ENCODE measurements around the gene GNG14. TPM values are rescaled to one million over a fixed set of nuclear protein-coding genes. Genes with fewer than 3 reads are reported as not detected.
A peak's percentile ranks its signal among the peaks of the same experiment; 100 is the strongest.

GNG14 gene
- total RNA-seq, 4 donors from 2014 or later, result not detected

DNA sequence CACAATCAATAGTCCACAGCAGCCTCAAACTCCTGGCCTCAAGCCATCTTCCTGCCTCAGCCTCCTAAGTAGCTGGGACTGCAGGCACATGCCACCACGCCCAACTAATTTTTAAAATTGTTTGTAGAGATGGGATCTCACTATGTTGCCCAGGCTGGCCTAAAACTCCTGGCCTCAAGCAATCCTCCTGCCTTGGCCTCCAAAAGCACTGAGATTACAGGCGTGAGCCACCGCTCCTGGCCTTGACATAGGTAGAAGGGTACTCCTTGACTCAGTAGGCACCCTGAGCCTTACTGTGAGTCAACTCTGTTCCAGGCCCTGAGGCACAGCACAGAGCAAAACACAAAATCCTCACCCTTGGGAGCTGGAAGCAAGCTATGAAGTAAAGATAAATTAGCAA, 28.1 kb downstream of the GNG14 start:
- TF ChIP-seq, protein P1, sequence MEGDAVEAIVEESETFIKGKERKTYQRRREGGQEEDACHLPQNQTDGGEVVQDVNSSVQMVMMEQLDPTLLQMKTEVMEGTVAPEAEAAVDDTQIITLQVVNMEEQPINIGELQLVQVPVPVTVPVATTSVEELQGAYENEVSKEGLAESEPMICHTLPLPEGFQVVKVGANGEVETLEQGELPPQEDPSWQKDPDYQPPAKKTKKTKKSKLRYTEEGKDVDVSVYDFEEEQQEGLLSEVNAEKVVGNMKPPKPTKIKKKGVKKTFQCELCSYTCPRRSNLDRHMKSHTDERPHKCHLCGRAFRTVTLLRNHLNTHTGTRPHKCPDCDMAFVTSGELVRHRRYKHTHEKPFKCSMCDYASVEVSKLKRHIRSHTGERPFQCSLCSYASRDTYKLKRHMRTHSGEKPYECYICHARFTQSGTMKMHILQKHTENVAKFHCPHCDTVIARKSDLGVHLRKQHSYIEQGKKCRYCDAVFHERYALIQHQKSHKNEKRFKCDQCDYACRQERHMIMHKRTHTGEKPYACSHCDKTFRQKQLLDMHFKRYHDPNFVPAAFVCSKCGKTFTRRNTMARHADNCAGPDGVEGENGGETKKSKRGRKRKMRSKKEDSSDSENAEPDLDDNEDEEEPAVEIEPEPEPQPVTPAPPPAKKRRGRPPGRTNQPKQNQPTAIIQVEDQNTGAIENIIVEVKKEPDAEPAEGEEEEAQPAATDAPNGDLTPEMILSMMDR (IDR thresholded peaks at IDR 0.05), result no peak
- no peak for TF ChIP-seq POLR2A (IDR thresholded peaks at IDR 0.05)
- DNase-seq, result no peak
- Histone ChIP-seq H3K36me3 (peaks cover 0 to 61% (median 0%) of the 10 kb centered on the region in 3 donors), H3K27me3 (no peaks in the 10 kb centered on the region), H3K4me1 (peaks cover 0 to 11% (median 4%) of the 10 kb centered on the region in 4 donors), H3K27ac (no peak overlapping the region), H3K4me3 (no peak overlapping the region), H3K9me3 (no peaks in the 10 kb centered on the region)

DNA sequence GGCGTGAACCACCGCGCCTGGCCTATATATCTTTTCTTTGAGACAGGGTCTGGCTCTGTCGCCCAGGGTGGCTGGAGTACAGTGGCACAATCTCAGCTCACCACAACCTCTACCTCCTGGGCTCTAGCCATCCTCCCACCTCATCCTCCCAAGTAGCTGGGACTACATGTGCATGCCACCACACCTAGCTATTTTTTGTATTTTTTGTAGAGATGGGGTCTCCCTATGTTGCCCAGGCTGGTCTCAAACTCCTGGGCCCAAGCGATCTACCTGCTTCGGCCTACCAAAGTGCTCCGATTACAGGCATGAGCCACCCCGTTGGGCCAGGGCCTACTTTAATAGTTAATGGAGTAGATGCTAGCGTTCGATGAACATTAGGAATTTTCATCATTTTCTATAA, 32.5 kb downstream of the GNG14 start:
- TF ChIP-seq, protein P1 (IDR thresholded peaks at IDR 0.05), result no peak
- no peak for TF ChIP-seq POLR2A (IDR thresholded peaks at IDR 0.05)
- H3K27me3 ChIP-seq, result no peaks in the 10 kb centered on the region
- peak overlapping the region in 1 of 4 donors; percentile 89 for H3K4me3 ChIP-seq
- H3K36me3 ChIP-seq, result peaks cover 0 to 24% (median 0%) of the 10 kb centered on the region in 3 donors
- peak overlapping the region in 2 of 4 donors; percentile 88 to 91 for H3K27ac ChIP-seq
- no peak for DNase-seq
- no peaks in the 10 kb centered on the region for H3K9me3 ChIP-seq
- peaks cover 0 to 29% (median 11%) of the 10 kb centered on the region in 4 donors for H3K4me1 ChIP-seq

DNA sequence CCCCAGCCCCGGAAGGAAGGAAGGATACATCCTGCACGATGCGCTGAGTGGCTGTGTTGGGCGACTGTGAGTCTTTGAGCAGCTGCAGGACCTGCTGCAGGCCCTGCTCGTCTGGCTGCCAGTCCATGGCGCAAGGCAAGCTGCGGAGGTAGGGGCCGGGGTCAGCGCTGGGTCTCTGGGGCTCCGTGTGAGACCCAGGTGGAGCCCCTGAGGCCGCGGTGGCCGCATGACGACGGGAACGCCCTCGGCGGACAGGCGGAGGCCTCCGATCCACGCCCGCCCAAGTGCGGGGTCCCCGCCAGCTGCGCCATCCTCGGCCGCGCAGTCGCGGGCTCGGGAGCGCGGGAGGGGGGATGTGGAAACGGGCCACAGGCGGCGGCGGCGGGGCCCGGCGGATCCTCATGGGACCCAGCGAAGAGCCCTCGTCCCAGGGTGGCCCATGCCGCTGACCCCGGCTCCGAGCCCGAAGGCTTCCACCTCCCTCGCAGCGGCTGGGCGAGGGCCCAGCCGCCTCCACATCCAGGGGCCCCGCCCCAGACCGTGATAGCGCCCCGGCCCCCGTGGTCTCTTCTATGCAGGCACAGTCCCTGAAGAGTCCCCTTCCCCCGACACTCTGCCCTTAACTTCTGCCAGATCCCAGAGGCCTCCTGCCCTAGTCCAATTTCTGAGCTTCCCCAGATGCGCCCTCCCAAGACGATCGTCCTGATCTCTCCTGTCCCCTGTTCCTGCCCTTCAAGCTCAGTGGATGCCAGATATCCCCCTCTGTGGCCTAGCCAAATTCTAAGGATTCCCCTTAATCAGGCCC, 33.3 kb downstream of the GNG14 start:
- DNase-seq, result peak in 1 of 3 donors; percentile 61
- no peaks in the 10 kb centered on the region for H3K9me3 ChIP-seq
- H3K4me1 ChIP-seq, result peaks cover 0 to 29% (median 11%) of the 10 kb centered on the region in 4 donors
- no peaks in the 10 kb centered on the region for H3K27me3 ChIP-seq
- H3K27ac ChIP-seq, result peak overlapping the region; percentile 88 to 94 (median 92)
- H3K36me3 ChIP-seq, result peaks cover 0 to 17% (median 0%) of the 10 kb centered on the region in 3 donors
- TF ChIP-seq POLR2A (IDR thresholded peaks at IDR 0.05), result no peak
- H3K4me3 ChIP-seq, result peak overlapping the region; percentile 89 to 97 (median 92)

DNA sequence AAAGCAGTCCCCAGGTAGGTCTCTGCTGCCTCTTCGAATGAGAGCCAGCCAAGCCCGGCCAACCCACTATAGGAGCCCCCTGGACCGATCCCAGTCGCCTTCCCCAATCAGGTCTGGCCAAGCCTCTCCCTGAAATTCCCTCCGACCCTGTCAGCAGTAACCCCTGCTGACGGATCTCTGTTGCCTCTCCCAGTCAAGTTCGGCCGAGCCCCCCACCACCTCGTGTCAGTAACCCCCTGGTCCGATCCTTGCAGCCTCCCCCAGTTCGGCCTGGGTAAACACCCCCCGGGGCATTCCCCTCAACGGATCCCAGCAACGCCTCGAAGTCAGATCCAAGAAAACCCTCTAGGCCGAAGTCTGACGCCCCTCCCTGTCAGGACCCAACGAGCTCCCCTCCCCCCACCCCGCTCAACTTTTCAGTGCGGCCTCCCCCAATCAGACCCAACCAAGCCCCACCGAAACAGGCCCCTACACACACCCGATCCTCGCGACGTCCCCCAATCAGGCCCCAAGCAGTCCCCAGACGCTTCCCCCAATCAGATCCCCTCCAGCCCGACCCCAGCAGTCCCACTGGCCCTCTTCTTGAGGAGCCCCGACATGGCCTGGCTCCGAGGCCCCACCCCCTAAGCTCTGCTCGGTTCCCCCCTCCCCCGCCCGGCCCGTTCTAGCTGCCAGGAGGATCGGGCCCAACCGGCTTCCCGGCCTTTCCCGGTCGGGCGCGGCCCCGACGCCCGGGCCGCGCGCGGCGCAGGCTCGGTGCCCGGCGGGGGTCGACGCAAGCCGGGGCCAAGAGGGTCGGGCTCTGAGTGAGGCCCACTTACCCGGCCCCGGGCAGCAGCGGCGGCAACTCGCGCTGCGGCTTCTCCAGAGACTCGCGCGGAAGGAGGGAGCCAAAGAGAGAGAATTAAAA, 34.1 kb downstream of the GNG14 start:
- peak overlapping the region; percentile 88 to 94 (median 92) for H3K27ac ChIP-seq
- H3K36me3 ChIP-seq, result peaks cover 0 to 17% (median 0%) of the 10 kb centered on the region in 3 donors
- TF ChIP-seq, protein P1 (IDR thresholded peaks at IDR 0.05), result no peak
- no peak for TF ChIP-seq POLR2A (IDR thresholded peaks at IDR 0.05)
- peaks cover 0 to 29% (median 11%) of the 10 kb centered on the region in 4 donors for H3K4me1 ChIP-seq
- peak overlapping the region; percentile 89 to 97 (median 92) for H3K4me3 ChIP-seq
- peak; percentile 52 to 81 (median 75) for DNase-seq
- no peaks in the 10 kb centered on the region for H3K9me3 ChIP-seq
- no peaks in the 10 kb centered on the region for H3K27me3 ChIP-seq

DNA sequence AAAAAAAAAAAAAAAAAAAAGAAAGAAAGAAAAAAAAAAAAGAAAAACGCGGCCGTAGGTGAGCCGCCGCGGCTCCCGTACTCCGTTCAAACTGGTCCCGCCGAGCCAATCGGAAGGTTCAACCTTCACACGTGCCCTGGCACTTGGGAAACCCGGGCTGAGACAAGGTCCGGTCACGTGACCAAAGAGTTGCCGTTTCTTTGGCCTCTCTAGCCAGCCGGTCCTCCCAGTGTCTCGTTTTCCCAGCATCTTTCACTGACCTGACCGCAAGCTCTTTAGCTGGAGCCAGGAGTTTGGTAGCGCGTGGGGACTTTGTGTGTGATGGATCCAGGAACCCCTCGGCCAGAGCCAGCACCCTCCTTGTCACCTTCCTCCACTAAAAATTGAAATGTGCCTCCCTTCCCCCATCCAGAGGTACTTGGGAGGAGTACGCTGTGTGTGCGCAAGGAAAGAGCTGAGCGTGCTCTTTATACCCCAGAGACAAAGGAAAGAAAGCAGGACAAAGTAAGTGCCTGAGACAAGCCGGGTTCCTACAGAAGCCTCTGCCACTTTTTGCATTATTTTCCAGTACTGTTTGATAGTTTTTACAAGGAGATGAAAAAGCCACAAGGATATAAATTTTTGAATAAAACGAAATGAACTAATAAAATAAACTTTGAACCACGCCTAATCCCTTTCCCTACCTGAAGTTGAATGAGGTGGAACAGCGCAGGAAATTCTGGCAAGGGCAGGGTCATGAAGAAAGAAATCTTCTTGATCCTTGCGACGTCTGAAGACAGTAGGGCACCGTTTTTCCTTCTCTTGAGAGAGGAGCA, 35.0 kb downstream of the GNG14 start:
- Histone ChIP-seq H3K36me3 (peaks cover 0 to 14% (median 0%) of the 10 kb centered on the region in 3 donors), H3K4me1 (peaks cover 0 to 29% (median 11%) of the 10 kb centered on the region in 4 donors), H3K27me3 (no peaks in the 10 kb centered on the region), H3K4me3 (peak overlapping the region; percentile 89 to 97 (median 92)), H3K9me3 (no peaks in the 10 kb centered on the region), H3K27ac (peak overlapping the region; percentile 76 to 94 (median 92))
- TF ChIP-seq POLR2A (IDR thresholded peaks at IDR 0.05), result peak in 1 of 2 donors; percentile 39
- TF ChIP-seq, protein P1 (IDR thresholded peaks at IDR 0.05), result peak in 2 of 6 experiments; percentile 9 to 10
- DNase-seq, result peak; percentile 93 to 99 (median 97)
